ENCODE data around the gene TYMS. TPM values are rescaled to one million over a fixed set of nuclear protein-coding genes. Genes with fewer than 3 reads are reported as not detected.
A peak's percentile ranks its signal among the peaks of the same experiment; 100 is the strongest.

TYMS gene
- total RNA-seq, 1 experiment from 2014 or later: 149 TPM

DNA sequence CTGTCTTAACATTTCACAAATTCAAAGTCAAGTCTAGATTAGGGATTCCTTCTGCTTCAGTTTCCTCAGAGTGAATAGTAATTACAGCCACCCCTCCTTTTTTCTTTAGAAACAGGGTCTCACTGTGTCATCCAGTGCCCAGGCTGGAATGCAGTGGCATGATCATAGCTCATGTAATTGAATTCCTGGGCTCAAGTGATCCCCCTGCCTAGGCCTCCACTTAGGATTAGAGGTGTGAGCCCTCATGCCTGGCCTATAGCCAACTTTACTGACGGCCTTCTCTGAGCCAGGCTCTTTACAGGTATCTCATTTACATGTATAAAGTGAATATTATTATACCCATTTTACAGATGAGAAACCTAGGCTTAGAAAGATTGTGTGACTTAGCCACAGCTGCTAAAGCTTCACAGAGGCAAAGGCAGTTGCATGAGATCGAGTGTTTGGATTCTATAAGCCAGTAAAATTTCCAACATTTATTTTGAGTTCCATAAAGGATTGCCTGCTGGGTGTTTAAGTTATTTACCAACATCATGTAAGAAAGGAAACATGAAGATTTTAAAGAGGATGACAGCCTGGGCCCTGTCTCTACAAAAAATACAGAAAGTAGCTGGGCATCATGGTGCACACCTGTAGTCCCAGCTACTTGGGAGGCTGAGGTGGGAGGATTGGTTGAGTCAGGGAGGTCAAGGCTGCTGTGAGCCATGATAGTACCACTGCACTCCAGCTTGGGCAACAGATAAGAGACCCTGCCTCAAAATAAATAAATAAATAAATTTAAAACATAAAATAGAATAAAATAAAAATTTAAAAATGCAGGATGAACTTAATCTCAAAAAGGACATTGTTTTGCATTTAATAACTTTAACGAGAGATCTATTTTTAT lies 53.2 kb downstream of the TYMS start:
- POLR2A ChIA-PET (ENCODE audit: unreplicated experiment): no interaction called here
- CTCF ChIA-PET: no interaction called here
- Histone ChIP-seq H2AFZ (no peak overlapping the region), H3K9me3 (ENCODE audit: insufficient read depth, low read depth) (no peaks in the 10 kb centered on the region), H4K20me1 (ENCODE audit: insufficient read depth) (no peaks in the 10 kb centered on the region; the same call in 1 of the 2 replicates), H3F3A (ENCODE audit: insufficient read depth, low read depth) (0 out of 2 replicates have a peak, but pooled peaks cover 7% of the 10 kb centered on the region), H3K4me2 (peak overlapping the region; percentile 98), H3K9me2 (ENCODE audit: insufficient read depth) (no peaks in the 10 kb centered on the region), H3K36me3 (ENCODE audit: low read depth) (peaks cover 4% of the 10 kb centered on the region; the same call in 1 of the 2 replicates), H3K4me3 (peak overlapping the region; percentile 92), H3K27me3 (ENCODE audit: insufficient read depth, low read depth) (no peaks in the 10 kb centered on the region), H3K27ac (no peak overlapping the region), H3K4me1 (replicated peaks; ENCODE audit: insufficient read depth) (peaks cover 8% of the 10 kb centered on the region; the same call in 1 of the 2 replicates), H3K79me2 (ENCODE audit: low read depth) (peaks cover 36% of the 10 kb centered on the region)
- no peak for DNase-seq
- TF ChIP-seq, protein P1, sequence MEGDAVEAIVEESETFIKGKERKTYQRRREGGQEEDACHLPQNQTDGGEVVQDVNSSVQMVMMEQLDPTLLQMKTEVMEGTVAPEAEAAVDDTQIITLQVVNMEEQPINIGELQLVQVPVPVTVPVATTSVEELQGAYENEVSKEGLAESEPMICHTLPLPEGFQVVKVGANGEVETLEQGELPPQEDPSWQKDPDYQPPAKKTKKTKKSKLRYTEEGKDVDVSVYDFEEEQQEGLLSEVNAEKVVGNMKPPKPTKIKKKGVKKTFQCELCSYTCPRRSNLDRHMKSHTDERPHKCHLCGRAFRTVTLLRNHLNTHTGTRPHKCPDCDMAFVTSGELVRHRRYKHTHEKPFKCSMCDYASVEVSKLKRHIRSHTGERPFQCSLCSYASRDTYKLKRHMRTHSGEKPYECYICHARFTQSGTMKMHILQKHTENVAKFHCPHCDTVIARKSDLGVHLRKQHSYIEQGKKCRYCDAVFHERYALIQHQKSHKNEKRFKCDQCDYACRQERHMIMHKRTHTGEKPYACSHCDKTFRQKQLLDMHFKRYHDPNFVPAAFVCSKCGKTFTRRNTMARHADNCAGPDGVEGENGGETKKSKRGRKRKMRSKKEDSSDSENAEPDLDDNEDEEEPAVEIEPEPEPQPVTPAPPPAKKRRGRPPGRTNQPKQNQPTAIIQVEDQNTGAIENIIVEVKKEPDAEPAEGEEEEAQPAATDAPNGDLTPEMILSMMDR (conservative IDR thresholded peaks at IDR 0.05): no peak
- no peak for TF ChIP-seq EZH2 (IDR thresholded peaks at IDR 0.05; ENCODE audit: low read depth)
- intact Hi-C loops (cut with micrococcal nuclease; ENCODE audit: unreplicated experiment): loop anchor here (10.0 kb wide), 2 partner anchors 86 to 124 kb away; no protein-coding TSS in a partner anchor
- no TSS peak for BruUV-seq (replicated peaks)

DNA sequence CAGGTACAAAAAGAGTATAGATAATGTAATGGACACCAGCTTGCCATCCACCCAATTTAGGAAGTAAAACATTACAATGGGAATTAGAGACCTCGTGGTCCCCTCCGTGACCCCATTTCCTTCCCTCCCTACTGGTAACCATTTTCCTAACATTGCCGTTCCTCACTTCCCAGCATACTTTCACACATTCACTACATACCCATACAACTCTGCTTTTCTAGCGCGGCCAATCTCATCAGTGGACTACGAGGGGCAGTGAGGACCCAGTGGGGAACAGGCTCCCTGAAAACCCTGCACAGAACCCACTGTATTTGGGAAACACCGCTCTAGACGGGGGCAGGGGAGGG lies 53.8 kb downstream of the TYMS start:
- Histone ChIP-seq H4K20me1 (ENCODE audit: insufficient read depth) (no peaks in the 10 kb centered on the region; the same call in 1 of the 2 replicates), H3K79me2 (ENCODE audit: low read depth) (peaks cover 36% of the 10 kb centered on the region), H3F3A (ENCODE audit: insufficient read depth, low read depth) (0 out of 2 replicates have a peak, but pooled peaks cover 7% of the 10 kb centered on the region), H3K4me3 (peak overlapping the region; percentile 92), H3K36me3 (ENCODE audit: low read depth) (peaks cover 4% of the 10 kb centered on the region; the same call in 1 of the 2 replicates), H3K4me1 (replicated peaks; ENCODE audit: insufficient read depth) (peaks cover 8% of the 10 kb centered on the region; the same call in 1 of the 2 replicates), H2AFZ (peak overlapping the region; percentile 94), H3K4me2 (peak overlapping the region; percentile 98), H3K27ac (peak overlapping the region; percentile 62), H3K27me3 (ENCODE audit: insufficient read depth, low read depth) (no peaks in the 10 kb centered on the region), H3K9me2 (ENCODE audit: insufficient read depth) (no peaks in the 10 kb centered on the region), H3K9me3 (ENCODE audit: insufficient read depth, low read depth) (no peaks in the 10 kb centered on the region)
- TF ChIP-seq, protein P1 (conservative IDR thresholded peaks at IDR 0.05): no peak
- TF ChIP-seq EZH2 (IDR thresholded peaks at IDR 0.05; ENCODE audit: low read depth): no peak
- DNase-seq: no peak
- intact Hi-C loops (cut with micrococcal nuclease; ENCODE audit: unreplicated experiment): loop anchor here (10.0 kb wide), 2 partner anchors 86 to 124 kb away; no protein-coding TSS in a partner anchor
- POLR2A ChIA-PET (ENCODE audit: unreplicated experiment): no interaction called here
- CTCF ChIA-PET: no interaction called here
- no TSS peak for BruUV-seq (replicated peaks)

DNA sequence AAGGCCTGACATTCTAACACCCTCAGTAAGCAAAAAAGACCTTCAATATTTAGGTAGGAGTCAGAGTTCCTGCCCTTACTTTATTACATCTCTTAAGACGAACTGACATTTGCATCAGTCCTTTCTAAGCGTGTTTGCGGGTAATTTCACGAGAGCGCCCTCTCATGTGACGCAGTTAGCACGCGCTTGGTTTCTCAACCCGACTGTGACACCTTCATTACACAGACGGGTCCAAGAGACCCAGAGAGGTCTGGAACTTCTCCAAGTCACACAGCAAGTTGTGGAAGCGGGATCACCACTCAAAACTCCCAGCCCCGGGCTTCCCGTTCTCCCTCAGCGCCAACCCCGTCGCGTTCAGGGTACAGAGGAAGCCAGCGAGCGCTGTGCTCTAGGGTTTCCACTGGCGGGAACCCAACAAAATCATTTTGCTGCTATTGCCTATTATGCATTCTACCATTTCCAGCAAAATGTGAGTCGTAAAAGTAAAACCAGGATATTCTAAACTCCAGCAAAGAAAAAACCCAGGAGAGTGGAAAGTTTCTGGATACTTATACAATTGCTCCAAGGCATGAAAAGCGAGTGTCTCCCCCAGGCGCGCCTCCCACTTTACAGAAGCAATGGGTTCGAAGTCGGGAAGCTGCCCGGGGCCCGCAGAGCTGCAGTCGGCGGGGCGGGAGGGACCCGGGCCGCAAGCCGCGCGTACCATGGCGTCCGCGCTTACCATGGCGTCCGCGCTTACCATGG lies 54.4 kb downstream of the TYMS start:
- peak overlapping the region; percentile 94 for H2AFZ ChIP-seq
- H3K36me3 ChIP-seq (ENCODE audit: low read depth): peaks cover 4% of the 10 kb centered on the region; the same call in 1 of the 2 replicates
- H3K9me3 ChIP-seq (ENCODE audit: insufficient read depth, low read depth): no peaks in the 10 kb centered on the region
- H3K4me3 ChIP-seq: peak overlapping the region; percentile 92
- TF ChIP-seq, protein P1 (conservative IDR thresholded peaks at IDR 0.05): 0 out of 2 replicates have a peak, but pooled peaks have one; percentile 30
- TF ChIP-seq EZH2 (IDR thresholded peaks at IDR 0.05; ENCODE audit: low read depth): no peak
- no peaks in the 10 kb centered on the region; the same call in 1 of the 2 replicates for H4K20me1 ChIP-seq (ENCODE audit: insufficient read depth)
- H3F3A ChIP-seq (ENCODE audit: insufficient read depth, low read depth): 0 out of 2 replicates have a peak, but pooled peaks cover 7% of the 10 kb centered on the region
- BruUV-seq (replicated peaks): TSS peak; percentile 67
- no peaks in the 10 kb centered on the region for H3K9me2 ChIP-seq (ENCODE audit: insufficient read depth)
- ChIA-PET POLR2A (ENCODE audit: unreplicated experiment) (interaction anchor here (0.7 kb wide), 1 partner anchor 71 kb away, joined by 3 read pairs; no protein-coding TSS in a partner anchor), CTCF (interaction anchor here (0.6 to 1.6 kb wide), 4 partner anchors 9 to 128 kb away, joined by 3 to 12 read pairs (median 4); no protein-coding TSS in a partner anchor)
- DNase-seq: peak; percentile 45 to 52
- peak overlapping the region; percentile 62 for H3K27ac ChIP-seq
- no peaks in the 10 kb centered on the region for H3K27me3 ChIP-seq (ENCODE audit: insufficient read depth, low read depth)
- intact Hi-C loops (cut with micrococcal nuclease; ENCODE audit: unreplicated experiment): loop anchor here (10.0 kb wide), 2 partner anchors 87 to 123 kb away; no protein-coding TSS in a partner anchor
- peak overlapping the region; percentile 98 for H3K4me2 ChIP-seq
- peaks cover 8% of the 10 kb centered on the region; the same call in 1 of the 2 replicates for H3K4me1 ChIP-seq (replicated peaks; ENCODE audit: insufficient read depth)
- peaks cover 36% of the 10 kb centered on the region for H3K79me2 ChIP-seq (ENCODE audit: low read depth)
